SK-N-SH treated with all-trans-retinoic acid at 6 μM for 48 hours (cell line): ENCODE measurements around the gene SDHAF4.
"Not testable (repeated sequence)": the region's sequence is repeated elsewhere in the genome, so short reads cannot be mapped to it uniquely, and the experiment has no call there.

Experiments used
- ATAC-seq: fragments of 200-7000 bp; cut with Tn5 transposase; 3 replicates; pipeline ENCODE4 v1.9.1; 2020; ENCODE audit warnings: mild to moderate bottlenecking, moderate library complexity
- ARNTL ChIP-seq: fragments of 450-650 bp; formaldehyde crosslinking; IDR thresholded peaks from 2 replicates; pipeline ENCODE4 v1.5.0; 2020; ENCODE audit warnings: low read depth, mild to moderate bottlenecking, moderate library complexity, borderline replicate concordance
- CSDC2 ChIP-seq: fragments of 250-450 bp; sonication (Bioruptor Pico); IDR thresholded peaks from 2 replicates; pipeline ENCODE4 v1.5.0; 2020; ENCODE audit warnings: mild to moderate bottlenecking, moderate library complexity
- ISL1 ChIP-seq: fragments of 250-450 bp; sonication (Bioruptor Pico); IDR thresholded peaks from 2 replicates; pipeline ENCODE4 v2.1.2; 2022; ENCODE audit warnings: mild to moderate bottlenecking, moderate library complexity
- OSR1 ChIP-seq: fragments of 250-450 bp; sonication (Bioruptor Pico); IDR thresholded peaks from 2 replicates; pipeline ENCODE4 v1.8.0; 2022; ENCODE audit warnings: moderate library complexity, mild to moderate bottlenecking, inconsistent platforms
- PPARA ChIP-seq: fragments of 250-450 bp; sonication (Bioruptor Pico); IDR thresholded peaks from 2 replicates; pipeline ENCODE4 v1.5.0; 2020; ENCODE audit warnings: mild to moderate bottlenecking, borderline replicate concordance
- RARB ChIP-seq: fragments of 250-450 bp; sonication (Bioruptor Pico); IDR thresholded peaks from 2 replicates; pipeline ENCODE4 v1.8.0; 2021; ENCODE audit warnings: mild to moderate bottlenecking, moderate library complexity
- SNAI2 ChIP-seq: fragments of 250-450 bp; sonication (Bioruptor Pico); IDR thresholded peaks from 2 replicates; pipeline ENCODE4 v1.5.0; 2020; ENCODE audit warnings: mild to moderate bottlenecking, moderate library complexity
- TOX ChIP-seq: fragments of 250-450 bp; sonication (Bioruptor Pico); IDR thresholded peaks from 2 replicates; pipeline ENCODE4 v1.8.0; 2021; ENCODE audit warnings: mild to moderate bottlenecking, moderate library complexity, borderline replicate concordance
- ZC3H10 ChIP-seq: fragments of 250-450 bp; sonication (Bioruptor Pico); IDR thresholded peaks from 2 replicates; pipeline ENCODE4 v1.5.1; 2021; ENCODE audit warnings: mild to moderate bottlenecking, moderate library complexity
- ZFP3 ChIP-seq: fragments of 250-450 bp; sonication (Bioruptor Pico); IDR thresholded peaks from 2 replicates; pipeline ENCODE4 v1.5.0; 2020; ENCODE audit warnings: mild to moderate bottlenecking, moderate library complexity
- ZFP30 ChIP-seq: fragments of 450-650 bp; formaldehyde crosslinking; IDR thresholded peaks from 2 replicates; pipeline ENCODE4 v1.5.0; 2022; ENCODE audit warnings: mild to moderate bottlenecking, moderate library complexity
- ZNF565 ChIP-seq: fragments of 450-650 bp; formaldehyde crosslinking; conservative IDR thresholded peaks from 2 replicates; pipeline ENCODE4 v1.5.0; 2020; ENCODE audit warnings: low read depth, mild to moderate bottlenecking, moderate library complexity
- ZNF70 ChIP-seq: fragments of 450-650 bp; formaldehyde crosslinking; IDR thresholded peaks from 2 replicates; pipeline ENCODE4 v1.5.0; 2020; ENCODE audit warnings: mild to moderate bottlenecking, moderate library complexity
- ZNF8 ChIP-seq: fragments of 450-650 bp; formaldehyde crosslinking; IDR thresholded peaks from 2 replicates; pipeline ENCODE4 v1.5.0; 2020; ENCODE audit warnings: mild to moderate bottlenecking, moderate library complexity
- TF ChIP-seq, protein P1 (sequence below): fragments of 250-450 bp; sonication (Bioruptor Pico); IDR thresholded peaks from 2 replicates; pipeline ENCODE4 v1.8.0; 2020; ENCODE audit warnings: mild to moderate bottlenecking, moderate library complexity, borderline replicate concordance
- TF ChIP-seq, protein P2 (sequence below): fragments of 250-450 bp; sonication (Bioruptor Pico); IDR thresholded peaks from 2 replicates; pipeline ENCODE4 v1.5.0; 2020; ENCODE audit warnings: mild to moderate bottlenecking, moderate library complexity
- TF ChIP-seq, protein P3 (sequence below): fragments of 250-450 bp; sonication (Bioruptor Pico); IDR thresholded peaks from 2 replicates; pipeline ENCODE4 v1.8.0; 2021; ENCODE audit warnings: low read depth, mild to moderate bottlenecking, moderate library complexity, borderline replicate concordance
- TF ChIP-seq, protein P4 (sequence below): fragments of 250-450 bp; sonication (Bioruptor Pico); IDR thresholded peaks from 2 replicates; pipeline ENCODE4 v1.5.1; 2021; ENCODE audit warnings: mild to moderate bottlenecking, moderate library complexity

The SDHAF4 gene

DNA sequence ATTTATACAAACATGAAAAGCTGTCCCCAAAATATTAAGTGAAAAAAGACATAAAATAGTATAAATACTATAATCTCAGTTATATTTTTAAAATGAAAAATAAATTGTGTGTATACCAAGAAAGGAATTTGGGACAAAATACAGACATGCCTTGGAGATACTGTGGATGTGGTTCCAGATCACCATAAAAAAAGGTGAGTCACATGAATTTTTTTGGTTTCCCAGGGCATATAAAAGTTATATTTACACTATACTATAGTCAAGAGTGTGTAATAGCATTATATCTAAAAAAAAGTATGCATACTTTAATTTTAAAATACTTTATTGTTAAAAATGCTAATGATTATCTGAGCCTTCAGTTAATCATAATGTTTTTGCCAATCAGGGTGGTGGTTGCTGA lies 17.4 kb upstream of the SDHAF4 start:
- TF ChIP-seq RARB (CRISPR knock-in tag): no peak
- no peak for TF ChIP-seq PPARA
- no peak for TF ChIP-seq CSDC2 (CRISPR knock-in tag)
- TF ChIP-seq ISL1 (CRISPR knock-in tag): no peak
- TF ChIP-seq, protein P1, sequence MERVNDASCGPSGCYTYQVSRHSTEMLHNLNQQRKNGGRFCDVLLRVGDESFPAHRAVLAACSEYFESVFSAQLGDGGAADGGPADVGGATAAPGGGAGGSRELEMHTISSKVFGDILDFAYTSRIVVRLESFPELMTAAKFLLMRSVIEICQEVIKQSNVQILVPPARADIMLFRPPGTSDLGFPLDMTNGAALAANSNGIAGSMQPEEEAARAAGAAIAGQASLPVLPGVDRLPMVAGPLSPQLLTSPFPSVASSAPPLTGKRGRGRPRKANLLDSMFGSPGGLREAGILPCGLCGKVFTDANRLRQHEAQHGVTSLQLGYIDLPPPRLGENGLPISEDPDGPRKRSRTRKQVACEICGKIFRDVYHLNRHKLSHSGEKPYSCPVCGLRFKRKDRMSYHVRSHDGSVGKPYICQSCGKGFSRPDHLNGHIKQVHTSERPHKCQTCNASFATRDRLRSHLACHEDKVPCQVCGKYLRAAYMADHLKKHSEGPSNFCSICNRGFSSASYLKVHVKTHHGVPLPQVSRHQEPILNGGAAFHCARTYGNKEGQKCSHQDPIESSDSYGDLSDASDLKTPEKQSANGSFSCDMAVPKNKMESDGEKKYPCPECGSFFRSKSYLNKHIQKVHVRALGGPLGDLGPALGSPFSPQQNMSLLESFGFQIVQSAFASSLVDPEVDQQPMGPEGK (CRISPR knock-in tag): no peak
- TF ChIP-seq, protein P2, sequence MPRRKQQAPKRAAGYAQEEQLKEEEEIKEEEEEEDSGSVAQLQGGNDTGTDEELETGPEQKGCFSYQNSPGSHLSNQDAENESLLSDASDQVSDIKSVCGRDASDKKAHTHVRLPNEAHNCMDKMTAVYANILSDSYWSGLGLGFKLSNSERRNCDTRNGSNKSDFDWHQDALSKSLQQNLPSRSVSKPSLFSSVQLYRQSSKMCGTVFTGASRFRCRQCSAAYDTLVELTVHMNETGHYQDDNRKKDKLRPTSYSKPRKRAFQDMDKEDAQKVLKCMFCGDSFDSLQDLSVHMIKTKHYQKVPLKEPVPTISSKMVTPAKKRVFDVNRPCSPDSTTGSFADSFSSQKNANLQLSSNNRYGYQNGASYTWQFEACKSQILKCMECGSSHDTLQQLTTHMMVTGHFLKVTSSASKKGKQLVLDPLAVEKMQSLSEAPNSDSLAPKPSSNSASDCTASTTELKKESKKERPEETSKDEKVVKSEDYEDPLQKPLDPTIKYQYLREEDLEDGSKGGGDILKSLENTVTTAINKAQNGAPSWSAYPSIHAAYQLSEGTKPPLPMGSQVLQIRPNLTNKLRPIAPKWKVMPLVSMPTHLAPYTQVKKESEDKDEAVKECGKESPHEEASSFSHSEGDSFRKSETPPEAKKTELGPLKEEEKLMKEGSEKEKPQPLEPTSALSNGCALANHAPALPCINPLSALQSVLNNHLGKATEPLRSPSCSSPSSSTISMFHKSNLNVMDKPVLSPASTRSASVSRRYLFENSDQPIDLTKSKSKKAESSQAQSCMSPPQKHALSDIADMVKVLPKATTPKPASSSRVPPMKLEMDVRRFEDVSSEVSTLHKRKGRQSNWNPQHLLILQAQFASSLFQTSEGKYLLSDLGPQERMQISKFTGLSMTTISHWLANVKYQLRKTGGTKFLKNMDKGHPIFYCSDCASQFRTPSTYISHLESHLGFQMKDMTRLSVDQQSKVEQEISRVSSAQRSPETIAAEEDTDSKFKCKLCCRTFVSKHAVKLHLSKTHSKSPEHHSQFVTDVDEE (CRISPR knock-in tag): no peak
- no peak for TF ChIP-seq ARNTL
- no peak for TF ChIP-seq ZNF70
- no peak for TF ChIP-seq ZFP30 (CRISPR knock-in tag)
- TF ChIP-seq, protein P3, sequence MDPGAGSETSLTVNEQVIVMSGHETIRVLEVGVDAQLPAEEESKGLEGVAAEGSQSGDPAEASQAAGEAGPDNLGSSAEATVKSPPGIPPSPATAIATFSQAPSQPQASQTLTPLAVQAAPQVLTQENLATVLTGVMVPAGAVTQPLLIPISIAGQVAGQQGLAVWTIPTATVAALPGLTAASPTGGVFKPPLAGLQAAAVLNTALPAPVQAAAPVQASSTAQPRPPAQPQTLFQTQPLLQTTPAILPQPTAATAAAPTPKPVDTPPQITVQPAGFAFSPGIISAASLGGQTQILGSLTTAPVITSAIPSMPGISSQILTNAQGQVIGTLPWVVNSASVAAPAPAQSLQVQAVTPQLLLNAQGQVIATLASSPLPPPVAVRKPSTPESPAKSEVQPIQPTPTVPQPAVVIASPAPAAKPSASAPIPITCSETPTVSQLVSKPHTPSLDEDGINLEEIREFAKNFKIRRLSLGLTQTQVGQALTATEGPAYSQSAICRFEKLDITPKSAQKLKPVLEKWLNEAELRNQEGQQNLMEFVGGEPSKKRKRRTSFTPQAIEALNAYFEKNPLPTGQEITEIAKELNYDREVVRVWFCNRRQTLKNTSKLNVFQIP (CRISPR knock-in tag): no peak
- no peak for TF ChIP-seq ZNF8 (CRISPR knock-in tag)
- no peak for TF ChIP-seq SNAI2 (CRISPR knock-in tag)
- TF ChIP-seq, protein P4, sequence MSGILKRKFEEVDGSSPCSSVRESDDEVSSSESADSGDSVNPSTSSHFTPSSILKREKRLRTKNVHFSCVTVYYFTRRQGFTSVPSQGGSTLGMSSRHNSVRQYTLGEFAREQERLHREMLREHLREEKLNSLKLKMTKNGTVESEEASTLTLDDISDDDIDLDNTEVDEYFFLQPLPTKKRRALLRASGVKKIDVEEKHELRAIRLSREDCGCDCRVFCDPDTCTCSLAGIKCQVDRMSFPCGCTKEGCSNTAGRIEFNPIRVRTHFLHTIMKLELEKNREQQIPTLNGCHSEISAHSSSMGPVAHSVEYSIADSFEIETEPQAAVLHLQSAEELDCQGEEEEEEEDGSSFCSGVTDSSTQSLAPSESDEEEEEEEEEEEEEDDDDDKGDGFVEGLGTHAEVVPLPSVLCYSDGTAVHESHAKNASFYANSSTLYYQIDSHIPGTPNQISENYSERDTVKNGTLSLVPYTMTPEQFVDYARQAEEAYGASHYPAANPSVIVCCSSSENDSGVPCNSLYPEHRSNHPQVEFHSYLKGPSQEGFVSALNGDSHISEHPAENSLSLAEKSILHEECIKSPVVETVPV: no peak
- no peak for TF ChIP-seq ZFP3 (CRISPR knock-in tag)
- ATAC-seq: no peak

DNA sequence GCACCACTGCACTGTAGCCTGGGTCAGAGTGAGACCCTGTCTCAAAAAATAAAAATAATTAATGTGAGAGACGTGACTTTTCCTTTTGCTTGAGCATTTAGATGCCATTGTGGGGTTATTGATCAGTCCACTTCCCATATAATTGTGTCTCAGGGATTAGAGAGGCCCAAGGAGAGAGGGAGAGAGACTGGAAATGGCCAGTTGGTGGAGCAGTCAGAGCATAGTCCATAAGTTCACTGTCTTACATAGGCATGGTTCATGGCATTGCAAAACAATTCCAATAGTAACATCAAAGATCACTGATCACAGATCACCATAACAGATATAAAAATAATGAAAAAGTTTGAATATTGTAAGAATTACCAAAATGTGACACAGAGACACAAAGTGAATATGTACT lies 15.2 kb upstream of the SDHAF4 start:
- TF ChIP-seq ZNF565 (CRISPR knock-in tag) (no peak), TOX (CRISPR knock-in tag) (no peak), OSR1 (CRISPR knock-in tag) (no peak), ZC3H10 (no peak), ZNF8 (CRISPR knock-in tag) (no peak)
- TF ChIP-seq, protein P4: no peak
- TF ChIP-seq, protein P3 (CRISPR knock-in tag): no peak
- no peak for ATAC-seq

DNA sequence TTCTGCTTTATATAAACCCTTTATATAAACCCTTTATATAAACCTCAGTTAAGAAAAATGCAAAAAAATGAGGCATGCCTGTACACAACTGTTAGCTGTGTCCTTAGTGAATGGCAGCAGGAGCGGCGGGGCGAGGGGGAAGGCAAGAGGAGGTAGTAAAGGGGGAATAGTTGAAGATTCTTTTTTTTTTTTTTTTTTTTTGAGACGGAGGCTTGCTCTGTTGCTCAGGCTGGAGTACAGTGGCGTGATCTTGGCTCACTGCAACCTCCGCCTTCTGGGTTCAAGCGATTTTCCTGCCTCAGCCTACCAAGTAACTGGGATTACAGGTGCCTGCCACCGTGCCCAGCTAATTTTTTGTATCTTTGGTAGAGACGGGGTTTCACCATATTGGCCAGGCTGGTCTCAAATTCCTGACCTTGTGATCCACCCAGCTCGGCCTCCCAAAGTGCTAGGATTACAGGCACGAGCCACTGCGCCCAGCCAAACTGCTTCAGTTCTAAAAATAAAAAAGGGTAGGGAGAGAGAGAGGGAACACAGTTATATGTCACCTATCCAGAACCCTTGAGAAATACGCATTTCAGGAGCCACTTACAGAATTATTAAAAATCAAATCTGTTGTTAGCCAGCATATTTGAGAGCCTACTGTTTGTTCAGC lies 14.3 kb upstream of the SDHAF4 start:
- ATAC-seq: not testable (repeated sequence)
